ENCODE measurements around the gene PLEKHA5. TPM values are rescaled to one million over a fixed set of nuclear protein-coding genes. Genes with fewer than 3 reads are reported as not detected.

The PLEKHA5 gene
- total RNA-seq, 2 donors from 2014 or later: 8.9 to 10.3 TPM

DNA sequence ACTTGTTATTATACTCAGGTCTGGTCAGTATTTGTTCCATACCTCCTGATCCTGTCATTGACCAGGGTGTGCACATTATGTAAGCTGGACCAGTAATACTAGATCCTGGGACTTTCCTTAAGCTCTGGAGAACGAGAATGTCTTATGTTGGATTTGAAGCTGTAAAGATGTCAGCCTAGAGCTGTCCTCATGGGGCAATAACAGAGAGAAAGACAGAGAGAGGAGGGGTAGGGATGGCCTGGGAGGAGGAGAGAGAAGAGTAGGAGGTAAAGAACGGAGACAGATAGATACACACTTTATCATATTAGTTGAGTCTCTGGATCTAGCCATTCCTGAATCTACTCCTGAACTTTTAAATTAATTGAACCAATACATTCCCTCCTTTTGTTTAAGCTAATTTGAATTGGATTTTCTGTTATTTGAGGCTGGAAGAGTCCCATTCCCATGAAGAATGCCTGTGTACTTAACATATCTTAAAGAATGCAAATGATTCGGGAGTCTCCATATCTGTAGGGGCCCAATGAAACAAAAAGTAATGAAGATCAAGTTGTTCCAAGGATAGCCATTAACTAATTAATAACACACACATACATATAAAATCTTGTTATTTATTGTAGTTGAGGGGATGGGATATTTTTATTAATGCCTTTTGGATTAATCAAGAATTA is 55.9 kb downstream of the PLEKHA5 start:
- peaks cover 5% of the 10 kb centered on the region for H3K27me3 Mint-ChIP-seq
- ATAC-seq: no peak
- no peak overlapping the region for H3K27ac Mint-ChIP-seq
- no peak overlapping the region for H3K4me3 Mint-ChIP-seq
- peaks cover 10% of the 10 kb centered on the region for H3K4me1 Mint-ChIP-seq
- peaks cover 5% of the 10 kb centered on the region for H3K36me3 Mint-ChIP-seq (ENCODE audit: low read depth)
- DNase-seq: no peak
- H3K9me3 ChIP-seq (ENCODE audit: control insufficient read depth, low read length, poor library complexity, severe bottlenecking): no peaks in the 10 kb centered on the region

DNA sequence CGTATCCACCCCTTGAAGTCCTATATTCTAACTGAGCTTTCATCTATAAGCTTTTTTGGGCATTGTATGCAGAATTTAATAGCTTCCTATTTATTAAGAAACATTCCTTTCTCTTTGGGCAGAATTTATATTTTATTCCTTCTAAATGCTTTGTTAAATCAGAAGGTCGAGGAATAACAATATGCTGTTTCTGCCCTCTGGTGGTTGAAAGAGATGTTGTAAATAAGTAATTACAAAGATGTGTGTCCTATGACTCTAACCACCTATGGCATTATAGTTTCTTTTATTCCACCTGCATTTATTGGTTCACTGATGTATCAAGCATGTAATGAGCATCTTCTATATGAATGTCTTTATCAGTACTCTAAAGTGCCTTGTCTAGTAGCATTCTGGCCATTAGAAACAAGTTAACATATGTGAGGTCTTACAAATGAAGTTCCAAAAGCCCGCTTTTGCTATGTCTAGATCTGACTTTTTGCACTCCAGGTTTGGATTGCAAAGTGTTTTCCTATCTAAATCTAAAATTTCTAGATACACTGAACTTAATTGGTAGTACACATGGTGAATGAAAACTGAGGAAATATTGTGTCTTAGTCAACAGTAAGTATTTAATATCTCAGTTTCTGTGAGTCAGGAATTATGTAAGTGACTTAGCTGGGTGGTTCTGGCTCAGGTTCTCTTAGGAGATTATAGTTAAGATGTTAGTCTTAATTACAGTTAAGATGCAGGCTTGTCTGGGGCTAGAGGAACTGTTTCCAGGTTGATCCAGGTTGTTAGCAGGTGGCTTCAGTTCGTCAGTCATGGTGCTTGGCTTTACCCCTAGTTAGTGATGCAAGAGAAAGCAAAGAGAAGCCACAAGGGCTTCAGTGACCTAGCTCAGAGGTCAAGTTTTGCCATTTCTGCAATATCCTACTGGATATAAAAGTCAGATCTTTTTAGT is 57.5 kb downstream of the PLEKHA5 start:
- Mint-ChIP-seq H3K4me3 (no peak overlapping the region), H3K27me3 (peaks cover 5% of the 10 kb centered on the region), H3K4me1 (peaks cover 10% of the 10 kb centered on the region), H3K36me3 (ENCODE audit: low read depth) (peaks cover 5% of the 10 kb centered on the region), H3K27ac (no peak overlapping the region)
- ATAC-seq (no peak), DNase-seq (no peak)
- no peaks in the 10 kb centered on the region for H3K9me3 ChIP-seq (ENCODE audit: control insufficient read depth, low read length, poor library complexity, severe bottlenecking)

DNA sequence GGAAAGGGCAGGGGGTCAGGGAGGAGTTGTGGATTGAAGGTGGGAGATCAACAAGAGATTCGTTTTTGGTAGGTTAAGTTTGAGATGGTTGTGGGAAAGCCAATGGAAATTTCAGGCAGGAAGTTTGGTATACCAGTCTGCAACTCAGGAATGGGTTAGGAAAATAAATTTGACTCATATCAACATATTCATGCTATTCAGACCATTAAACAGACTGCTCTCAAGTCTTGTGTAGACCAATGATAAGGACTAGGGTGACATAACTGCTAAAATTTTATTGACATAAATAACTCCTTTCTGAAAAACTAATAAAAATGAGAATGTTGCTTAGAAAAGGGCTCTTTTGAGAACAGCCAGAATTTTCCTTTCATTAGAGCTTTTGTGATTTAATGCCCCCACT is 60.0 kb downstream of the PLEKHA5 start:
- ATAC-seq (no peak), DNase-seq (no peak)
- Mint-ChIP-seq H3K4me1 (peaks cover 8% of the 10 kb centered on the region), H3K27ac (no peak overlapping the region), H3K36me3 (ENCODE audit: low read depth) (peaks cover 5% of the 10 kb centered on the region), H3K4me3 (no peak overlapping the region), H3K27me3 (peaks cover 5% of the 10 kb centered on the region)
- no peaks in the 10 kb centered on the region for H3K9me3 ChIP-seq (ENCODE audit: control insufficient read depth, low read length, poor library complexity, severe bottlenecking)

DNA sequence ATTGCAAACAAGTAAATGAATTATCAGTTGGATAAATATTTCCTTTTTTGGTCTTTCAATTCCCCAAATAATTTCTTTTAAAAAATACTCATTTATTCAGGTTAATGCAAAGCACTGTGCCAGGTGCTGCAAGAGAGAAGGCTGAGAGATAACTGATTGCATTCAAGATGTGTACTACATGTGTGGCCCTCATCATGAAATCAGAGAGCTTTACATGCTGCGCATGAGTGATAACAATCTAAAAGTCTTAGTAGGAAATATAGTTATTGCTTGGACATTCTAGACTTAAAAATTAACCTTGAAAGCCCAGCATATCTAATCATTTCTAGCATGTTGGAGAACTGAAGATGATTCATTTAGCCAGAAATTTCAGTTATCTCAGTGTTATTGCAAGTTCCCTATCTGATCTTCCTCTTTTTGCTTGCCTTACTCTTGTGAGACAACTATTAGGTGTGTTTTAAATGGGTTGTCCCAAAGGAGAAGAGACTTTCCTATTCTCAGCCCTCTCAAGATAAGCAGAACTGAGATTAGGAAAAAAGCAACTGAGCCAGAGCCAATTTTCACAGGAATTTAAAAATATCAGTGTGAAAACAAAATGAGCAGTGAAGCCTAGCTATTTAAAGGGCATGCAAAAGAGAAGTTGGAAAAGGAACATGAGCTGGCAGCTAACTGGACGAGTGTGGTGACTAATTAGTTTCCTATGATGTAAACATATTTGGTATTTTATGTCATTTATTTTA is 60.9 kb downstream of the PLEKHA5 start:
- Mint-ChIP-seq H3K36me3 (ENCODE audit: low read depth) (peaks cover 5% of the 10 kb centered on the region), H3K27ac (no peak overlapping the region), H3K27me3 (peaks cover 5% of the 10 kb centered on the region), H3K4me1 (peaks cover 6% of the 10 kb centered on the region), H3K4me3 (no peak overlapping the region)
- no peaks in the 10 kb centered on the region for H3K9me3 ChIP-seq (ENCODE audit: control insufficient read depth, low read length, poor library complexity, severe bottlenecking)
- ATAC-seq: no peak
- no peak for DNase-seq

DNA sequence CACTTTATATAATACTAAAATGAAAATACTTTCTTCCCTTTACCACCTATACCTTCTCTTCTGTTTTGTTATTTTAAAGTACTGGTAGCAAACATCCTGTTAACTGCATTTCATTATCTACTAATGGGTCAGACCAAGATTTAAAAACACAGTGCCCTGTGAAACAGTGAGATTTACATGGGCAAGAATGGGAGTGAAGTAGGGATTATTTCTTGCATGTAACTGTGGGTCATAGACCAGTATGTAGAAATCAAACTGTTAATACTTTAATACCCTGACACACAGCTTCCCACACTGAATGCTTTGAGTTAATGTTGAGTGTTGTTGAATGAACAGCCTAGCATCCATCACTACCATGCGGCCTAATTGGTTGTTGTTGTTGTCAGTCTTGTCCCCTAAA is 61.6 kb downstream of the PLEKHA5 start:
- Mint-ChIP-seq H3K27me3 (peaks cover 5% of the 10 kb centered on the region), H3K36me3 (ENCODE audit: low read depth) (peaks cover 5% of the 10 kb centered on the region), H3K4me3 (no peak overlapping the region), H3K4me1 (peaks cover 4% of the 10 kb centered on the region), H3K27ac (no peak overlapping the region)
- H3K9me3 ChIP-seq (ENCODE audit: control insufficient read depth, low read length, poor library complexity, severe bottlenecking): no peaks in the 10 kb centered on the region
- DNase-seq (no peak), ATAC-seq (no peak)

DNA sequence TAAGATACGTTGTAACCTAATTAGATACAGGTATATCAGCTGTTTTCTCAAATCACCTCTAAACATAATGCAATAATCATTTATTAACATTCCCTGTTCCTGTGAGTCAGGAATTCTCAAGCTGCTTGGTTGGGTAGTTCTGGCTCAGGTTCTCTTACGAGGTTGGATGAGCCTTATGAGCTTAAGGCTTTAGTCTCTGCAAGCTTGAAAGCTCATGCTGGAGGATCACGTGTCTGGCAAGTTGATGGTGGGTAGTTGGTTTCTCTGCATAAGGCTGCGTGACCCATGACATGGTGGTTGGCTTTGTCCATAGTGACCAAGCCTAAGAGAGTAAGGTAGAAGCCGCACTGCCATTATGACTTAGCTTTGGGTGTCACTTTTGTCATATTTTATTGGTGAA is 62.0 kb downstream of the PLEKHA5 start:
- Mint-ChIP-seq H3K36me3 (ENCODE audit: low read depth) (peaks cover 5% of the 10 kb centered on the region), H3K27me3 (peaks cover 5% of the 10 kb centered on the region), H3K27ac (no peak overlapping the region), H3K4me3 (no peak overlapping the region), H3K4me1 (peaks cover 4% of the 10 kb centered on the region)
- H3K9me3 ChIP-seq (ENCODE audit: control insufficient read depth, low read length, poor library complexity, severe bottlenecking): no peaks in the 10 kb centered on the region
- ATAC-seq: no peak
- DNase-seq: no peak

DNA sequence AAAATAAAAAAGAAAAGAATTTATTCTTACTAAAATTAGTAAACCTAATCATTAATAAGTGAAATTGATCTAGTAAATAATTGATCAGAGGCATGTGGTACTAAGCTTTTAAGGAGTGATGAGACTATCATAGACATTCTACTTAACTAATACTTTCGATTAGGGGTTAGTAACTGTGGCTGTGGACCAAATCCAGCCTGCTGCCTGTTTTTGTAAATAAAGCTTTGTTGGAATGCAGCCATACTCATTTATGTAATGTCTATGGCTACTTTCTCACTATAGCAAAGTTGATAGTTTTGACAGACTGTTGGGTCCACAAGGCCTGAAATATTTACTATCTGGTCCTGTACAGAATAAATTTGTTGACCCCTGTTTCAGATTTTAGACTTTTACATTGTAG is 63.2 kb downstream of the PLEKHA5 start:
- Mint-ChIP-seq H3K4me1 (peaks cover 4% of the 10 kb centered on the region), H3K36me3 (ENCODE audit: low read depth) (peaks cover 5% of the 10 kb centered on the region), H3K27me3 (peaks cover 5% of the 10 kb centered on the region), H3K4me3 (no peak overlapping the region), H3K27ac (no peak overlapping the region)
- no peaks in the 10 kb centered on the region for H3K9me3 ChIP-seq (ENCODE audit: control insufficient read depth, low read length, poor library complexity, severe bottlenecking)
- ATAC-seq (no peak), DNase-seq (no peak)

DNA sequence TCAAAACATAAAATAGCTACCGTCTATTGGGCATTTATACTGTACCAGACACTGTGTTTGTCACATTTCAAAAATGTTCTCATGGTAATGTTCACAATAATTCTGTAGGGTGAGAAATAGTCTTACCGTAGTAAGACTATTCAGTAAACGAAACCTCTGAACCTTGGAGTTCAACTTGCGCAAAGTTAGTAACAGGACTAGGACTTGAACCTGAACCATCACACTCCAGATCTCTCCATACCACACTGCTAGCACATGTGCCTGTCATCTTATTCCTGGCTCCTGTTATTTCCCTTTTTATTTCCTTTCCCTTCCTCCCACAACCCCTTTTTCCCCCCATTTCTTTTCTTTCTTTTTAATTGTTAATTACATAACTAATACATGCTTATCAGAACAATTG is 65.4 kb downstream of the PLEKHA5 start:
- DNase-seq (no peak), ATAC-seq (no peak)
- Mint-ChIP-seq H3K36me3 (ENCODE audit: low read depth) (no peaks in the 10 kb centered on the region), H3K27me3 (no peaks in the 10 kb centered on the region), H3K4me1 (no peaks in the 10 kb centered on the region), H3K4me3 (no peak overlapping the region), H3K27ac (no peak overlapping the region)
- H3K9me3 ChIP-seq (ENCODE audit: control insufficient read depth, low read length, poor library complexity, severe bottlenecking): no peaks in the 10 kb centered on the region

DNA sequence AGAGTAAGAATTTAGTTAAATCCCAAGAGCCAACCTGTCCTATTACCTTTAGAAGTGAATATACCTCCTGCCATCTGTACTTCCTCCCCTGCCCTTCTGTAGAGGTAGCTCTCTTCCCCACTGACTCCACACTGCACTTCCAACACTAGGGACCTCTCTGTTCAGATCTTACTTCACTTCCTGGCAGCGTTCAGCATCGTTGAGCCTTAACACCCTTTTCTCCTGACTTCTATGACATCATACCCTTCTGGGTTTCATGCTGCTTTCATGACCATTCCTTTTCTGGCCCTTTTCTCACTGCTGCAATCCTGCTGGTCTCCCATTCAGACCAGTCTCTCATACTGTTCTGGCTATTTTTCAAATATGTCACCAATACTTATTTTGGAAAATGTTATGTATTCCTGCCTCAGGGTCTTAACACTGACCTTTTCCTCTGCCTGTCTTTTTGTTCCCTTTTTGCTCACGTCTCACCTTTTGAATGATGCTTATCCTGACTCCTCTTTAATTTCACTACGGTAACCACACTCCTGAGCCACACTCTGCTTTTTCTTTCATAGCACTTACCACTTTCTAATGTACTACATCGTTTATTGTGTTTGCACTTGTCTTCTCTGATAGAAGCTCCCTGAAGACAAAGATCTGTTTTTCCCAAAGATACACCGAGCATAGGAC is 67.6 kb downstream of the PLEKHA5 start:
- DNase-seq: no peak
- no peak overlapping the region for H3K27ac Mint-ChIP-seq
- H3K9me3 ChIP-seq (ENCODE audit: control insufficient read depth, low read length, poor library complexity, severe bottlenecking): no peaks in the 10 kb centered on the region
- H3K36me3 Mint-ChIP-seq (ENCODE audit: low read depth): no peaks in the 10 kb centered on the region
- no peaks in the 10 kb centered on the region for H3K27me3 Mint-ChIP-seq
- H3K4me3 Mint-ChIP-seq: no peak overlapping the region
- ATAC-seq: no peak
- no peaks in the 10 kb centered on the region for H3K4me1 Mint-ChIP-seq

DNA sequence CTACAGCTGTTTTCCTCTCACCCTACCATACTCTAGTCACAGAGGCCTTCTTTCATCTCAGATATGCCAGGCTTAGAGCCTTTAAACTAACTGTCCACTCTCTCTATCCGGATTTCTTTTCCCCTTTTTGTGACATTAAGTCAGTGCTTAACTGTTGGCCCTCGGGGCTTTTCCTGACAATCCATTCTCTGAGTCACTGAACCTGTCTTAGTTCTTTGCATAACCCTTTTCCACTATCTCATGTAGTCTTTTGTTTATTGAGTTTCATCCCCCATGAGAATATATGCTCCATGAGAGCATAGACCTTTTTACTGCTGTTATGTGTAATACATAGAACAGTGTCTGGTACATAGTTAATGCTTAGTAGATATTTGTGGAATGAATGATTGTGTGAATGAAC is 68.7 kb downstream of the PLEKHA5 start:
- ATAC-seq: no peak
- no peak for DNase-seq
- no peaks in the 10 kb centered on the region for H3K36me3 Mint-ChIP-seq (ENCODE audit: low read depth)
- H3K27ac Mint-ChIP-seq: no peak overlapping the region
- H3K27me3 Mint-ChIP-seq: no peaks in the 10 kb centered on the region
- H3K9me3 ChIP-seq (ENCODE audit: control insufficient read depth, low read length, poor library complexity, severe bottlenecking): no peaks in the 10 kb centered on the region
- no peaks in the 10 kb centered on the region for H3K4me1 Mint-ChIP-seq
- H3K4me3 Mint-ChIP-seq: no peak overlapping the region

DNA sequence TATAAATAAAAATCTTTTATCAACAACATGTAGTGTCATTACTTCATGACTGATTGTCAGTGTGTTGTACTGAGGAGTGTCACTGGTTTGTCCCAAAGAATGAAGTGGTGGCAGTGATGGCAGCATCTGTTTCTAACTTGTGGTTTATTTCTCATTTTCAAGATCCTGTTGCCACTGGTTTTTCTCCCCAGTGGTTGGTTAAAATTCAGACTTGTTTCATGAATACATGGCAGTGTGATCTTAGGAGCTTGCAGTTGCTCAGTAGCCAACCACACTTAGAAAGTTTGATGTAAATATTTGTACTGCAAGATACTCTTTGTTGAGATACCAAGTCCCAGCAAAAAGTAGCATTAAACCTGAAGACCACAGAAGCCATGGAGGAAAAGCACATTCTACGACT is 69.8 kb downstream of the PLEKHA5 start:
- no peak for ATAC-seq
- Mint-ChIP-seq H3K4me3 (no peak overlapping the region), H3K4me1 (no peaks in the 10 kb centered on the region), H3K27me3 (no peaks in the 10 kb centered on the region), H3K27ac (no peak overlapping the region), H3K36me3 (ENCODE audit: low read depth) (no peaks in the 10 kb centered on the region)
- H3K9me3 ChIP-seq (ENCODE audit: control insufficient read depth, low read length, poor library complexity, severe bottlenecking): no peaks in the 10 kb centered on the region
- no peak for DNase-seq

DNA sequence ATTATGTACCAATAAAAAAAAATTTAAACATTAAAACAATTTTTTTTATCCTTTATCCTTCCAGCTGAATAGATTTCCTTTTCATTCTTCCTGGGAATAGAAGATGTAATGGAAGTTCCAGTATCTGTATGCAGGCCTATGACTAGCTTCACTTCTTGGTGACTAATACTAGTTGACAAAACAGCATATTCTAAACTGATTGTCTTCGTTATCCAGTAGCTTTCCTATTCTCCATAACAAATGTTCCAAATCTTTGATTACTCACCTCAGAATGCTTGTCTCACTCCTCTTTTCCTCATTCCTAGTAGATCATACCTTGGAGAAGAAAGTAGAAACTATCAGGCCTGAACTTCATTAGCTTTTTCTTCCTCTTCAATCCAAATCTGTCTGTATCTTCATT is 70.7 kb downstream of the PLEKHA5 start:
- H3K4me1 Mint-ChIP-seq: no peaks in the 10 kb centered on the region
- DNase-seq: no peak
- no peak overlapping the region for H3K27ac Mint-ChIP-seq
- no peaks in the 10 kb centered on the region for H3K9me3 ChIP-seq (ENCODE audit: control insufficient read depth, low read length, poor library complexity, severe bottlenecking)
- H3K27me3 Mint-ChIP-seq: no peaks in the 10 kb centered on the region
- no peak for ATAC-seq
- H3K4me3 Mint-ChIP-seq: no peak overlapping the region
- no peaks in the 10 kb centered on the region for H3K36me3 Mint-ChIP-seq (ENCODE audit: low read depth)

DNA sequence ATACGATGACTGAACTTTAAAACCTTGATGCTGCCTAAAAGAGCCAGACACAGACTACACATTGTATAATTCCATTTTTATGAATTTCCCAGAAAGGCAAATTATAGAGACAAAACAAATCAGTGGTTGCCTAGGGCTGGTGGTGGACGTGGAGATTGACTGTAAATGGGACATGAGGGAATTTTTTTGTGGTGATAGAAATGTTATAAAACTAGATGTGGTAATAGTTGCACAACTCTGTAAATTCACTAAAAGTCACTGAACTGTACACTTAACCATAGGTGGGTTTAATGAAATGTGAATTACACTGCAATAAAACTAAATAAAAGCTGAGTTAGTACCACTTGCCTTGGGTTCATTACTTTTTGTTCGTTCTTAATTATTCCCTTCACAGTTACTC is 72.1 kb downstream of the PLEKHA5 start:
- ATAC-seq: no peak

More for the DNA sequence above, 72.1 kb downstream of the PLEKHA5 start:
- H3K9me3 ChIP-seq (ENCODE audit: control insufficient read depth, low read length, poor library complexity, severe bottlenecking): no peaks in the 10 kb centered on the region
- no peaks in the 10 kb centered on the region for H3K4me1 Mint-ChIP-seq
- no peaks in the 10 kb centered on the region for H3K27me3 Mint-ChIP-seq
- no peak overlapping the region for H3K4me3 Mint-ChIP-seq
- DNase-seq: no peak
- no peak overlapping the region for H3K27ac Mint-ChIP-seq
- no peaks in the 10 kb centered on the region for H3K36me3 Mint-ChIP-seq (ENCODE audit: low read depth)
